Anterior cingulate cortex (tissue), 58 donors: ENCODE data around the gene BOD1.

Experiments
- DNase-seq, 58 donors: peaks; one replicate each; lab custom pipeline; 2025; lab: John Stamatoyannopoulos, UW

Gene BOD1

GRCh38 chr5:173616577-173617118 is at the start of gene BOD1:
Gene BOD1 (minus strand): TSS chr5:173616650. CDS start chr5:173616436, 214 bp downstream.
- peak; percentile 79 to 99 (median 97) for DNase-seq

- DNase-seq, result no peak
These were observed 48.9 kb upstream of the BOD1 start for GRCh38 chr5:173665326-173665725.

- peak in 7 of 58 donors; percentile 18 to 43 (median 30) for DNase-seq
These were observed 47.7 kb upstream of the BOD1 start for GRCh38 chr5:173664154-173664526.

DNA sequence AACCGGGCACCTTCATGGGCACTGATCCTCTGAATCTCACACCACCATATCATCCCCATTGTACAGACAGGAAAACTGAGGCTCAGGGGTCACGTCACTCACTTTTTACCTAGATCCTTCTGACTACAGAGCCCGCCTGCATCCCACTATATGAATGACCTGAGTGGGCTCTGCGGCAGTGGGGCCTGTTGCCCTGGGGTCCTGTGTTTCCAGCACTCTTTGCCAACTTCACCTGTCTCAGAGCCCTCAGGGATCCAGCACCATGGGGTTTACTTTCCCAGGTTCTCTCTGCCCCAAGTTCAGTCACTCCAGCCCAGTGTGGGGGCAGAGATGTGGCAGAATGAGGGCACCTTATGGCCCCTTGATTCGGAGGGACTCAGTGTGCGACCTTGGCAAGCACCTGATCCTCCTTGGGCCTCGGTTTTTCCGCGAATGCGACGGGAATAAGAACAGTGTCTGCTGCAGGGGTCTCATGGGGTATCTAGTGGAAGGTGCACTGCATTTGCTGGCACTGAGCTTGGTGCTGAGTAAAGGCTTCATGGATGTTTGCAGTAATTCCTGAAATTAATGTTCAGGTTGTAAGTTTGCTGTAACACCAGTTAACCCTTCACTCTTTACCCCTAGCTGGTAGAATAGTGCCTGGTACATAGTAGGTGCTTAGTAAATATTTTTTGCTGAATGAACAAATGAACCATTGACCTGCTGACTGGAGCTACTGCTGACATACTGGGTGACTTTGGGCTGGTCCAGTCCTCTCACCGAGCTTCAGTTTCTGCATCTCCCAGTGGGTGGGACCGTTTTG is 47.1 kb upstream of the BOD1 start:
- DNase-seq, result no peak

DNA sequence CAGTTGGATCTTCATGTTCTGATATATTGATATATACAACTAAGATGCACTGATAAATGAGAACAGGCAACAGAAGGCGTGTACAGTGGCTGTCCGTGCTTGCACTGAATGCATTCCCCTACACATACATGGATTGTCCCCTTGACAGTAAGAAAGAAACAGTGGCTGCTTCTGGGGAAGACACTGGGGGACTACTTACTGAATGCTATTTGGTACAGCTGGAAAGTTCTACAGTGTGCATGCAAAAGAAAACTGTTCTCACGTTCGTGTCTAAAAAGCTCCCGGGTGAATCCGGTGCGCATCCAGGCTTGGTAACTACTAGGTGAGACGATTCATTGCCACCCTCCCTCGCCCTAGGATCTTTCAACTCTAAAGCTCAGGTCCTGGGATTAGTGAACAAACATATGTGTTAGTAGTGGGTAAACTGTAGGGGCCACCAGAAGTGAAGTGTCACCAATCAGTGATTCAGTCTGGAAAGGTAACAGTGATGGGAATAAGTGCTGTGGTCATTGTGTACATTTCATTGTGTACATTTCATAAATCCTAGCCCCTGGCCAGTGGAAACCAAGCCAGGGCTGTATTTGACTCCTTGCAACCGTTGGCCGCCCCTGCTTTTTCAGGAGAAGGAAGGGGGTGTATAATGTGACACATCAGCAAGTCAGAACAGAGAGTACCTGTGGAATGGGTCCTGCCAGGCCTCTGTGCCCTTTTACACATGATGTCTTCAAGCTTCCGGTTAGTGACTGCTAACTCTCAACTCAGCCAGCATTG is 46.3 kb upstream of the BOD1 start:
- DNase-seq, result no peak

DNA sequence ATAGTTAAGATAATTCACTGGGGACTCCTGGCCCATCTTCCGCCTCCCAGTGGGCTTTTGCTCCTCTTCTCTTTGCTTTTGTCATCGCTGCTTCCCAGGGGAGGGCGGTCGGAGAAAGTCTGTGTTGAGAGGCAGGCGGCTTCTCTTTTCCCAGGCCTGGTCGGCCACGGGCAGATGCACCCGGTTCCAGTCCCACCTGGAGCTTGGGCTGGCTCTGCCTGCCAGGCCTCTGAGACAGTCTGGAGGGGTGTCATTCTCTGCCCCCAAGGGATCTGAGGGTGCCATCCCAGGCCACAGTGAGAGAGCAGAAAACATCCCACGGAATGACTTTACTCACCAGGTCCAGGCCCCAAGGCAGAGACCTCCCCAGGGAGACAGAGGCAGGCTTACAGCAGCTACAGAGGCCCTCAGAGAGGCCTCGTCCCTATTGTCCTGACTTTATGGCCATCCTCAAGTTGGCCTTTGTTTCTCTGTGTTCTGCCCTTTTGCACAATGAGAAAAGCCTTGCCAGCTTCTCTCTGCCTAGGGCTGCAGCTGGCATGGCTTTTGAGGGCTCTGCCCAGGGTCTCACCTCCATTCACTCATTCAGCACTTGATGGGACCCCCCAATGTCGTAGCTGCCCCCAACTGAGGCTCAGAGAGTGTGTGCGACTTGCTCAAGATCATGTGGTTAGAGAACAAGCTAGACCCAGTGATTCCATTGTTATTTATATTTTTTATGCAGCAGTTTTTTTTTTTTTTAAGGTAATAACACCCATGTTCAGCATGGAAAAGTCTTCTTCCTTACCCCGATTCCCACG is 44.2 kb upstream of the BOD1 start:
- DNase-seq, result peak in 2 of 58 donors; percentile 20 to 27

- DNase-seq, result no peak
These were observed 43.0 kb upstream of the BOD1 start for GRCh38 chr5:173659423-173659822.

DNA sequence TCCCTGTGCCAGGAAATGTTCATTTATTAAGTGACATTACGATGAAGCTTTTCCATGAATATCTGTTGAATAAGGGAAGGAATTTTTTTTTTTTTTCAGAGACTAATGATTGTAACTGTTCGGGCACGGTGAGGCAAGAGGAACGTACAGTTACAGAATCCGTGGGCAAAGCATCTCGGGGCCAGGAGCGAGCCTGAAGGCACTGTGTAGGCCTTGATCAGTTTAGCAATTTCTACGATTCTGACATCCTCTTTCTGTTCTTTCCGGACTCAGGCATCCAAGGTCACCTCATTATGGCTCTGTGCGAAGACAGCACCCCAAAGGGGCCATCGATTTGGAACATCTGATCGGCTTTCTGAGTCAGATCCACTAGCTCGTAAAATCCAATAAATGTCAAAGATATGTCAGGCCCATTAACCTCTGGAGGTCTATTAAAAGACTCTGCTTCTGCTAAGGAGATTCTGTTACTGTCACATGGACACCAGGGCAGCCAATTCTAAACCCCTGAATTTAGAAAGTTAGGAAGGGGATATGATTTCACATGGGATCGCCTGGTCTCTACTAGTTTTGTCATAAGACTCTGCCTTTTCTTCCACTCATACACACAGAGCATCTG is 41.4 kb upstream of the BOD1 start:
- no peak for DNase-seq

DNA sequence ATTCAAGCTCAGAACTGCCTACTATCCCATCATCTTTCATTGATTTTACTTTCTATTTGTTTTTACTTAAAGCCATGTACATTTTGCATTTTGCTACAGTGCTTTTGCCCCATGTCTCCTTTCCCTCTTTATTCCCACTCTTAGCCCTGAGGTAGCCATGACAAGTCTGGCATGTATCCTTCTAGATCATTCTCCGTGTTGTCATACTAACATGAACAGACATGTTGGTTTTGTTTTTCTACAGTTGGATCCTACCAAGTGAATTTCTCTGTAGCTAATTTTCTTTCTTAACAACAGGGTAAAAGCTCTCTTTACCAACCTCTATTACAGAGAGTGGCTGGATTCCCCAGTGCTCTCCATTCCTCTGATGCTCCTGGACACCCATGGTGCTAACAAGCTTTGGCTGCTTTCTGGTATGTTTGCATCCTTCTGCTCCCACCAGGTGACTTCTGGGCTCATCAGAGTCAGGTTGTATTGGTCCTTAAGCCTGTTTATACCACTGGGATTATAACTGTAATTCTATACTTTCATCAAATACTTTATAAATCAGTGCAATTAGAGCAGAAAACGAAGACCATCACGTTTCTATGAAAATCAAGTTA is 38.8 kb upstream of the BOD1 start:
- DNase-seq, result no peak

- no peak for DNase-seq
These were observed 37.5 kb upstream of the BOD1 start for GRCh38 chr5:173653822-173654523.

- DNase-seq, result no peak
These were observed 31.9 kb upstream of the BOD1 start for GRCh38 chr5:173648308-173648866.

- no peak for DNase-seq
These were observed 30.2 kb upstream of the BOD1 start for GRCh38 chr5:173646692-173647091.

- no peak for DNase-seq
These were observed 29.6 kb upstream of the BOD1 start for GRCh38 chr5:173645890-173646574.

GRCh38 chr5:173645437-173645807 is 29.0 kb upstream of the BOD1 start:
- DNase-seq, result no peak

- DNase-seq, result no peak
These were observed 28.4 kb upstream of the BOD1 start for GRCh38 chr5:173644673-173645436.

DNA sequence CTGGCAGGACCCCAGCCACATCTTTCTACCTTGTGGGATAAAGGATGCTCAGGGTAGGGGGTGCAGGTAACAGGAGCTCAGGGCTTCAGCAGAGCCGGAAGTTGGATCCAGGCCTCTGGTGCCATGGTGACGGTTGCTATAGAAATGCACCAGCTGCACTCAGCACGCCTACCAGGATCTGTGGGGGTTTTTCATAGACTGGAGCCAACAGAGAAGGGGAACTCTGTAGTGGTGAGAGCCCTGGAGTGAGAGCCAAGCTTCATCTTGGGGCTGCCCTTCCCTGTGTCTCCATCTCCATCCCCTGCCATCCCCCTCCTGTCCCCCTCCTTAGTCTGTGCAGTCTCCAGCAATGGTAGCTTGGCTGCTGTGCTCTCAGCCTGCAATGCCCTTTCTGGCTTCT is 27.5 kb upstream of the BOD1 start:
- DNase-seq, result peak in 55 of 58 donors; percentile 32 to 91 (median 69)

DNA sequence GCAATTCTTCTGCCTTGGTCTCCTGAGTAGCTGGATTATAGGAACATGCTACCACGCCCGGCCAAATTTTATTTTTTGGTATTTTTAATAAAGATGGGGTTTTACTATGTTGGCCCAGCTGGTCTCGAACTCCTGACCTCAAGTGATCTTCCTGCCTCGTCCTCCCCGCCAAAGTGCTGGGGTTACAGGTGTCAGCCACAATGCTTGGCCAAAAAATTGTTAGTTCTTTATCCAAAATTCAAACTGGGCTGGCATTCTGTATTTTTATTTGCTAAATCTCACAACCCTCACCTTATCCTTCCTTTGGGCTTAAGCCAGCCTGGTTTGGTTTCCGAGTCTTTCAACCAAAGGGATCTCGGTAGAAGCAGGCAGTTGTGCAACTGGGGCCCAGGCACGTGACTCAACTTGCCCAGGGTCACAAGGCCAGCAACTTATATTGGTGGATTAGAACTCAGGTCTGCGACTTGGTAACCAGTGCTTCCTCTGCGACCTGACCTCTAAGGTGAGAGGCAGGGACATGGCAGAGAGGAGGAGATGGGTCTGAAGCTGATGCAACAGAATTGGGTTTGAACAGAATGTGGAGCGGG is 26.5 kb upstream of the BOD1 start:
- DNase-seq, result no peak
